ENCODE results near the gene CADPS2. TPM values are rescaled to one million over a fixed set of nuclear protein-coding genes. Genes with fewer than 3 reads are reported as not detected.

CADPS2 gene
- total RNA-seq, 1 donor from 2014 or later: 8.8 TPM

DNA sequence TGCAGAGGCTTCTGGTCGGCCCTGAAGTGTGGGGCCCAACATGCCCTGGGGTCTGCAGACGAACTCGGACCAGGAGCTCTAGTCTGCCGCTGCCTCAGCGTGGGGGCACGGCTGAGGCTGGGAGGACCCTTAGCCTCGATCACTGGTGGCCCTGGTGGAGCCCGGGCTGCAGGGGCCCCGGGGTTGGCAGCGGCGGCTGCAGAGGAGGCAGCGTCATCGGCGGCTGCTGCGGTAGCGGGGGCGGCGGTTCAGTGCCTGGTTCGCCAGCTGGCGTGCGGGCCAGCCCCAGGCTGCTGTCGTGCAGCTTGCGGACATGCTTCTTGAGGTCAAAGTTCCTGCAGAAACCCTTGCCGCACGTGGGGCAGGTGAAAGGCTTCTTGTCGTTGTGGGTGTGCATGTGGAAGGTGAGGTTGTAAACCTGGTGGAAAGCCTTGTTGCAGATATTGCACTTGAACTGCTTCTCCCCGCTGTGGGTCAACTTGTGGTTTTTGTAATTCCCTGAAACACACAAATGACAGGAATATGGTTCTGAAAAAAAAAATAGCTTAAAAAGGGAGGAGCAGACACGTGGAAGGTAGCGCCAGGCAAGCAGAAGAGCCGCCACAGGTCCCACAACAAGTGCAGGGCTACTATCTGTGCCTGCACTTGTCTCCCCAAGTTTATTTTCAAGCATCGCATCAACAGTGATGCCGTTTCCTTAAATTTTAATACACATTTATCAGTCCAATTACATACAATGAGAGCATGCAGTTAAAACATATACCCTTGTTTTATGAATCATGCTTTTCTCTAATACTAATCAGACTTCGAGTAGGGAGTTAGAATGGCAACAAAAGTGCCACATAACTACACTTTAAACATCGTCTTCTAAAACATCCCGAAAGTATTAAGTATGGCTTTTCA lies 584.2 kb downstream of the CADPS2 start:
- H3K36me3 ChIP-seq (ENCODE audit: control insufficient read depth, insufficient read depth, low read length): no peaks in the 10 kb centered on the region
- TF ChIP-seq, protein P1, sequence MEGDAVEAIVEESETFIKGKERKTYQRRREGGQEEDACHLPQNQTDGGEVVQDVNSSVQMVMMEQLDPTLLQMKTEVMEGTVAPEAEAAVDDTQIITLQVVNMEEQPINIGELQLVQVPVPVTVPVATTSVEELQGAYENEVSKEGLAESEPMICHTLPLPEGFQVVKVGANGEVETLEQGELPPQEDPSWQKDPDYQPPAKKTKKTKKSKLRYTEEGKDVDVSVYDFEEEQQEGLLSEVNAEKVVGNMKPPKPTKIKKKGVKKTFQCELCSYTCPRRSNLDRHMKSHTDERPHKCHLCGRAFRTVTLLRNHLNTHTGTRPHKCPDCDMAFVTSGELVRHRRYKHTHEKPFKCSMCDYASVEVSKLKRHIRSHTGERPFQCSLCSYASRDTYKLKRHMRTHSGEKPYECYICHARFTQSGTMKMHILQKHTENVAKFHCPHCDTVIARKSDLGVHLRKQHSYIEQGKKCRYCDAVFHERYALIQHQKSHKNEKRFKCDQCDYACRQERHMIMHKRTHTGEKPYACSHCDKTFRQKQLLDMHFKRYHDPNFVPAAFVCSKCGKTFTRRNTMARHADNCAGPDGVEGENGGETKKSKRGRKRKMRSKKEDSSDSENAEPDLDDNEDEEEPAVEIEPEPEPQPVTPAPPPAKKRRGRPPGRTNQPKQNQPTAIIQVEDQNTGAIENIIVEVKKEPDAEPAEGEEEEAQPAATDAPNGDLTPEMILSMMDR (IDR thresholded peaks at IDR 0.05; ENCODE audit: insufficient read depth, low read length, poor library complexity, severe bottlenecking): no peak
- no peak for DNase-seq (ENCODE audit: low read depth)
- H3K4me3 ChIP-seq (ENCODE audit: low read depth, low read length): no peak overlapping the region
- H3K27me3 ChIP-seq (ENCODE audit: control insufficient read depth, insufficient read depth, low read length): peaks cover 86% of the 10 kb centered on the region

DNA sequence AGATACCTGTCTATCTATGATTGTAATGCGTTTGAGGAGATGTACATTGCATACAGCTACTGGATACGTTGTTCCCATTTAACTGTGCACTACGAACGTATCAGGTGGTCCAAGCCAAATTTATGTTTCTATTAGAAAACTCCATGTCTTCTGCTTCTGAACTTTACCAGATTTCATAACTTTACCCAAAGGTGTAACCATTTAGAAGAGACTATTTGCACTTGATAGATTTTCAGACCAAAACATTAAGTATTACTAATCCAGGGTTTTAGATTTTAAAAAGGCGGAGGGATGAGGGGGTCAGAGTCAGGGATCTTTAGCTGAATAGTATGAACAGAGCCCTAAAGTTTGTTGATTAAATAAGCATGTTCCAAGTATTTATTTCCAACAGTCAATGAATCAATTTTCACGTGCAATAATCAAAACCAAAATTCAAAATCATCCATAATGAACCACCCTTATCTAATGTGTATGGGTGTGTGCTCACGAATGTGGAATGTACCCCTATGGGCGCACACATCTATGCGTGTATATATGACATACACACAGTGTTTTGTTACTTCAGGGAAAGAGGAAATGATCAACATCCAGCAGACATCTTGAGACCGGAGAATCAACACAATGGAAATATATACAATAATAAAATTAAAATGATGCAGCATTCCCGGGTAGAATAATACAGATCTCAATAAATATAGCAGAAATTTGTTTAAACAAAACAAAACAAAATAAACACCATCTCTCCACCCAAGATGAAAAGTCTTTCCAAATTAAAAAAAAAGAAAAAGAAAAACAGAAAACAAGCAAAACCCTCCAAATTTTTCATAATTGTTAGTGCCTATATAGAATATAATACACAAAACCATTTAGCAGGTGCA lies 585.1 kb downstream of the CADPS2 start:
- Histone ChIP-seq H3K4me3 (ENCODE audit: low read depth, low read length) (no peak overlapping the region), H3K36me3 (ENCODE audit: control insufficient read depth, insufficient read depth, low read length) (no peaks in the 10 kb centered on the region), H3K27me3 (ENCODE audit: control insufficient read depth, insufficient read depth, low read length) (peaks cover 77% of the 10 kb centered on the region)
- TF ChIP-seq, protein P1 (IDR thresholded peaks at IDR 0.05; ENCODE audit: insufficient read depth, low read length, poor library complexity, severe bottlenecking): no peak
- DNase-seq (ENCODE audit: low read depth): no peak

DNA sequence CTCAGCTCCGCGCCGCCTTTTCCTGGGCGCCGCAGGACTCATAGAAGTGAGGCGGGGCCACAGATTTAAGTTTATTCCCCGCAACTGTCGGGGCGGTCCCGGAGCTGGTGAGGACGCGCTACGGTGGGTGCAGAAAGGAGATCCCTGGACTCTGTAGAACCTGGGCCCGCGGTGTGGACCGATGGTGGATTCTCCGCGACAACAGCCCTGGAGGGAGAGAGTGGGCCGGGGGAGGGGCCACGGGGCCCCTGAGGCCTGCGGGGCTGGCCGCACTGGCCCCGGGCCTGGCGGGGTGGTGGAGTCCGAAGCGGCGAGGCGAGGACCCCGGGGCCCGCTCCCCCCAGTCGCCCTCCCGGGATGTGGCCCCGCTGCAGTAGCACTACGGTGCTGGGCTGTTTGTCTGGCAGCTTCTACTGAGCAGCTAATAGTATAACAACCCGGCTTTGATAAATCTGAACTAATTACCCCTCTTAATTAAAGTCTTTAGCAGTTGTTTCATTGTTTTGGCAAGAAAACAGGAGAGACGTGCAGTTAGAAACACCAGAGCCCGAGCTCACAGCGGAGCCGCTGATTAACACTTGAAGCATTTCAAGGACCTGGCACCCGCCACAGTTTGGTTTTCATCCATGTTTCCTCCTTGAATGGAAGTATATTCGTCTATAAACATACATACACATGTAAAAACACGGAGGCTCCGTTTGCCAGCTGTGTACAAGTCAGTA lies 585.9 kb downstream of the CADPS2 start:
- TF ChIP-seq, protein P1 (IDR thresholded peaks at IDR 0.05; ENCODE audit: insufficient read depth, low read length, poor library complexity, severe bottlenecking): no peak

DNA sequence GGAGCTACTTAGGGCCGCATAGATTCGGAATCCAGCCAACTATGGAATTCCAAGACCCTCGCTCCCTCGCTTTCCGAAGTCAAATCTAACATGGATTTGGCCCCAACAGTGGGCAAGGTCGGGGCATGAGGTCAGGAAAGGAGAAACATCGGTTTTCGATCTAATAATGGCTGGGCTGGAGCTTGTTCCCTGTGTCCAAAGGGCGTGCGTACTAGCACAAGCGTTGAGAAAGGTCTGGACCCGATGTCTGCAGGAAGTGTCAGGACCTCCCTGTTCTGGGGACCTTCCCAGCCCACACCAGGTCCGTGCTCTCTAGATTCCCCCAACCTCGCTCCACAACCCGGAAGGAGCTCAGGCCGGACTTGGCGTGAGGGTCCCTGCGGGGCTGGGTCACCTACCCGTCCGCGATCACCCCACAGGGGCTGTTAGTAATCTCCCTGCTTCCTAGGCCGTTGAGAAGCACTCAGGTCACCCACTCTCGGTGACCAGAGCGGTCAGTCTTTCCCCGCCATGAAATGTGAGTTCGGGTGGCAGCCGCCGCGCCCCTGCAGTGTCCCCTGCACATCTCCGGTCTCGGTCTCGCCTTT lies 586.5 kb downstream of the CADPS2 start:
- Histone ChIP-seq H3K27me3 (ENCODE audit: control insufficient read depth, insufficient read depth, low read length) (peaks cover 65% of the 10 kb centered on the region), H3K36me3 (ENCODE audit: control insufficient read depth, insufficient read depth, low read length) (no peaks in the 10 kb centered on the region), H3K4me3 (ENCODE audit: low read depth, low read length) (no peak overlapping the region)
- TF ChIP-seq, protein P1 (IDR thresholded peaks at IDR 0.05; ENCODE audit: insufficient read depth, low read length, poor library complexity, severe bottlenecking): no peak
- no peak for DNase-seq (ENCODE audit: low read depth)

More for the DNA sequence above, 585.9 kb downstream of the CADPS2 start:
- DNase-seq (ENCODE audit: low read depth): no peak
- Histone ChIP-seq H3K4me3 (ENCODE audit: low read depth, low read length) (no peak overlapping the region), H3K36me3 (ENCODE audit: control insufficient read depth, insufficient read depth, low read length) (no peaks in the 10 kb centered on the region), H3K27me3 (ENCODE audit: control insufficient read depth, insufficient read depth, low read length) (peaks cover 71% of the 10 kb centered on the region)

DNA sequence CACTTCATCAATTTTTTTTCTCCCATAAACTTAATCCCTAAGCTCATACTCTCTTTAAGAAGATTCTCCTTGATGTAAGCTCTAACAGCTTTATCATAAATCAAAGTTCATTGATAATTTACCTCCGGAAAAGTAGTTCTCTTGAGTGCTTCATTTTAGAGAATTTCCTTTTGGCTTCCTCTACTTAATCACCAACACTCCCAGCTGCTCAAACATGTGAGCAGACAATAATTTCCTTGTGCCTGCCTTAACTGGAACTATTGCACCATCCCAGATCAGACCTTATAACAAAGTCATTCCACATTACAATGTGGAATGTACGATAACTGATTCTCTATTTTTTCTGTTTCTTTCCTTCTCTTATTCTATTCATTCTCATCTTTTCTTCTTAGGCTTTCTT lies 587.6 kb downstream of the CADPS2 start:
- Histone ChIP-seq H3K4me3 (ENCODE audit: low read depth, low read length) (no peak overlapping the region), H3K27me3 (ENCODE audit: control insufficient read depth, insufficient read depth, low read length) (peaks cover 54% of the 10 kb centered on the region), H3K36me3 (ENCODE audit: control insufficient read depth, insufficient read depth, low read length) (no peaks in the 10 kb centered on the region)
- DNase-seq (ENCODE audit: low read depth): no peak
- TF ChIP-seq, protein P1 (IDR thresholded peaks at IDR 0.05; ENCODE audit: insufficient read depth, low read length, poor library complexity, severe bottlenecking): no peak
